Stimulated activated CD4-positive, alpha-beta T cell treated with anti-CD3 and anti-CD28 coated beads, Interleukin-1b, Interleukin-23, amount 100 ng/mL, for 4 hours (primary cell): ENCODE measurements around the gene ST8SIA5.

Experiments used
- DNase-seq, 2 donors: peaks; one replicate each; pipeline ENCODE4 v3.0.0-alpha.2; 2020; ENCODE audit warnings: low read depth in 2 of 2

ST8SIA5 gene

DNA sequence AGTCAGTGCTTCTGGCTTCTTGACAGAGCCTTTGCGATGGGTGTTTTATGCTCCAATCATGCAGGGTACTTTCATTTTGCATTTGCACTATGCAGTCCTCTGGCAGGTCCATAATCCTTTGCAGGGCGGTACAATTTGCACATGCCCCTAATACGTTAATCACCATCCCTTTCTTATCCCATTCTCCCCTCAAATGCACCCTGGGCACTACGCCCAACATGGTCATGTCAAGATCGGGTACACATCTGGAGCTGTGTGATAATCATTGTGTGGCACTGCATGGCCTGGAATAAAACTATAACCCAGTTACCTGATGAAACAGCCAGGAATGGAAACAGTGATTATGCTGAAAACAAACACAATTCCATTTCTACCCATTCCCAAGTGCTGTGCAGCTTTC lies 127.5 kb downstream of the ST8SIA5 start:
- no peak for DNase-seq

DNA sequence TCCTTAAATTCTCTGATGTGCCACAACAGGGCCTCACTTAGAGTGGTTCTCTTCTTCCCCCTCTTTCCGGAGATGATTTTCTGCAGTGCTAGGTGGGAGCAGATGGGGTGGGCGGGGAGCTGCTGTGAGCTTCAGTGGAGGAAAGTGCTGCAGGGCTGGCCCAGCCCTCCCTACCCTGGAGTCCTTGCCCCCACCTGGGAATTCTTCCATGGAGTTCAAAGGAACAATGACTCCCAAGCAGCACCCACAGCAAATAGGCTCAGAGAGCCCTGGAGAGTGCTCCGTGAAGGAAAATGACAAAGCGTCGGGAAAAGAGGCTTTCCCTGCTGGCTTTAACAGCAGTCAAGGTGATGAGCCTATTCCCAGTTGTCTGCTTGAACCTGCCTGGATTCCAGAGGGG lies 128.6 kb downstream of the ST8SIA5 start:
- DNase-seq, result no peak

DNA sequence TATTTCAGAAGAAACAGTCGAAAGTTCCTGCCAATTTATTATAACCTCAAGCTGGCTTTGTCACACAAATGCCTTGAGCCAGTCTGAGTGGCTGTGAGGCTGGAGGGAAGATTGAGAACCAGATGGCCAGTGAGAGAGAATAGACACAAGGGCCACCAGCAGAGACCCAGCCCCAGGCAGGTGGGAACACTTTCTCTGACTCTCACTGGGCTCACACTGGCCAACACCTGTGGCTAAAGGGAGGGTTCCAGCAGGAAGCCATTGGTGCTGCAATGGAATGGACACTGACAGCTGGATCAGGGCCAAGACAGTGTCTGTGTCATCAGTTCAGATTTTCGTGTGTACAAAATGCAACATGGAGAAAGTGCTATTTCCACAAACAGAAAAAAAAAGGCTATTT lies 129.7 kb downstream of the ST8SIA5 start:
- DNase-seq, result no peak

DNA sequence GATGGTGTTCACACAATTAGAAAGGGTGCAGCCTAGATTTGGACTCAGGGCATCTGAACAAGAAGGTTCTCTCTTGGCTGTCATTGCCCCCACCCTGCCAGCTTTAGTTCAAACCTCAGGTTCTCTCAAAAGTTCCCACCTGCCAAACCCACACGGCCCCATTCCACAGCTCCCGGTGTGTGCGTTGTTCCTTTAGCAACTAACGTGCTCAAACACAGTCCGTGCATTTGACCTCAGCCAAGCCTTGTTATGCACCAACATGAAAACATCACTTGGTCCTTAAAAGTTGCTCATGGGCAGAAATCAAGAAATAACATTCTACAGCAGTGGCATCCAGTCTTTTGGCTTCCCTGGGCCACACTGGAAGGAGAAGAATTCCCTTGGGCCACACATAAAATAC lies 131.8 kb downstream of the ST8SIA5 start:
- no peak for DNase-seq

DNA sequence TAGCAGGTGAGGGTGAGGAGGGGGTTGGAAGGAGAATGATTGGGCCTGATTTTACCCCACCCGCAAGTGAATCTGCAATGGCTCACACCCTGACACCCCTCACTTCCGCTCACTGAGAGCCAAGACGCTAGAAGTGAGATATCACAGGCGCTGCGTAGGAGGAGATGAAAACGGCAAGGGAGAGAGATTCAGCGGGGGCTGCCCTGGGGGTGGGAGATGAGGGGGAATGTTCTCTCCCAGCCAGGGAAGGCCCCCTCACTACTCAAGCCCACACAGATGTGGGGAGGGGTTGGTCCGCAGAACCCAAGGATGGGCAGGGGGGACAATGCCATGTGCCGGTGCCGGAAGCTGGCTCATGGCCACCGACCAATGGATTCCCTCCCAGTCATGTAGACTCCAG lies 132.7 kb downstream of the ST8SIA5 start:
- DNase-seq, result peak in 1 of 2 donors; percentile 37

DNA sequence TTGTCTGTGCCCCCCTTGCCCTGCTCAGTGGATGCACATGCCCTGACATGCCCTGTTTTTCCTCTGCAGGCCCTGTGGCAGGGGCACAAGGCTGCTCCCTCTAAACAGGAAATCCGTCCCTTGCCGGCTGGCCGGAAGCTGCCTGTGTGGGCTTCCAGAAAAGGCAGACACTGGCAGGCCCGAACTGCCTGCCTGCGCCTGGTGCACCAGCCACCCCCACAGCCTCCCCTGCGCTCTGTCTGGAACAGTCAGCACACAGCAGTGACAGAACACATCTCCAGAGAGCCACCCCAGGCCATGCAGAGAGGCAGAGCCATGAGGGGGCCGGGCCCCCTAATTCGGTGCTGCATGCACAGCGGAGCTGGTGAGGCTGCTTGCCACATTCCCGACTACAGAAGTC lies 133.3 kb downstream of the ST8SIA5 start:
- DNase-seq, result no peak

DNA sequence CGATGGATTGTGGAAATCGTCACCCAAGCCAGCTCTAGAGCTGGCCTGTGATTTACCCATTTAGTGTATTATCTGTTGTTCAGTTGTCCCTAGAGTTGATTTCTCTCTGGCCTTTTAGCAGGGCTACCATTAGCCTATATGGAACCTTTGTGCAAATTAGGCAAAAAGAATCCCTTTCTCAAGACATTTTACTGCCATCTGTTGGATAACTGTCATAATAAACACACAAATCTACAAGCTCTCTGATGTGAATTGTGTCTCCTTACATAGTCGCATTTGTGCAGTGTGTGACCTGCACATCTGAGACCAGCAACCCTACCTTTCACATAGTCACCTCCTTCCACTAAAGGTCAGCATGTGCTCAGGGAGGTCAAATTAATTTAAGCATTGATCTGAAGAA lies 133.9 kb downstream of the ST8SIA5 start:
- no peak for DNase-seq

DNA sequence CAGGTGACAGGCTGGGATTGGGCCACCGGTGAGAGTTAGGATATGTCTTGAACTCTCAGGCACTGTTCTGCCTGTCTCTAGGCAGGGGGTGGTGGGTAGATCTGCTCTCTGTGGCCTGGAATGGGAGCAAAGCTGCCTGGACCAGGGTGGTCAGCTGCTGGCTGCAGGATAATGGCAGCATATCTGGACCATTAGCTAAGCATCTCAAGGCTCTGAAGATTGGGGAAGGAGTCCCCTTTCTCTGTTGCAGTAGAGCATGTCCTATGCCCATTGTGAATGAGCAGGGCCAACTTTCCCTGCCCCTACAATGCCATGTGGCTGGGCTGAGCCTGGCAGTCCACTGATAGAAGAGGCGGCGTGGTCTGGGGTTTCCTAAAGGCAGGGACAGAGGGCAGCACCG lies 134.4 kb downstream of the ST8SIA5 start:
- DNase-seq, result no peak

DNA sequence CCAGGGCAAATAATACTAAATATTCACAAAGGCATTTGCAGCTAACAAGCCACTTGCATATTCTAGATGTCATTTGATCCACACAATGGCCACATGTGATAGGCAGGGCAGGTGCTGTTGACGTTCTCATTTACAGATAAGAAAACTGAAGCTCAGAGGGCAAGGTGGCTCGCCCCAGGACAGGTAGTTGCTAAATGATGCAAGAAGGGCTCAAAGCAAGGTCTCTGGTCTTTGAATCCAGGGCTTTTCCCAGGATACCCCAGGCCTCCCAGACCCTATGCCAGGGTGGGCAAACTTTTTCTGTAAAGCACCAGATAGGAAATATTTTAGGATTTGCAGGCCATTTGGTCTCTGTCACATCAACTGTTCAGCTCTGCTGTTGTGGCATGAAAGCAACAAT lies 135.0 kb downstream of the ST8SIA5 start:
- no peak for DNase-seq

DNA sequence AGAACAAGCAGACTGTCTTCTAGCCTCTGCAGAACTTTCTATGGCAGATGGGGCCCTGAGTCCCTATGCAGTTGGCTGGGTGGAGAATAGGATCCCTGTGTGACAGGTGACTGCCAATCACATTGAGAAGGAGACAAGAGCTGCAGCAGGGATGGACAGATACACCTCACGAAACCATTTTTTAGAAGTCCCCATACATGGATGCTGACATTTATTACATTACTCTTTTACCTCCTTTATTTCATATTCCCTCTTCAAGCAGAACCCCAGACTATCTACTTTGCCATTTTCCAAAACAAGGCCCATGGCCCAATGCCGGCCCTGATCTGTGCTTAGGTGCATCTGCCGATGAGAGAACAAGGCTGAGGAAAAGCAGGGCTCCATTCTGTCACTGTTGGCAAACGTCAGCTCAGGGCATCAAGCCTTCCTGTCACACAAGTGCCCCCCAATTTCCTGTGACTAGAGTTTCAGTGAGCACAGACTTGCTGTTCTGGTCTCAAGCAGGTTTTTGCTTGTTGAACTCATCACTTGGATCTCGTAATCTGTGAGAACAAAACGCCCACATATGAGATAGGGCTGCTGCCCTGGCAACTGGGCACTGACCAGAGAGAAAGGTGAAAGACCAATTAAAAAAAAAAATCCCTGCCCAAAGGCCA lies 135.6 kb downstream of the ST8SIA5 start:
- no peak for DNase-seq

DNA sequence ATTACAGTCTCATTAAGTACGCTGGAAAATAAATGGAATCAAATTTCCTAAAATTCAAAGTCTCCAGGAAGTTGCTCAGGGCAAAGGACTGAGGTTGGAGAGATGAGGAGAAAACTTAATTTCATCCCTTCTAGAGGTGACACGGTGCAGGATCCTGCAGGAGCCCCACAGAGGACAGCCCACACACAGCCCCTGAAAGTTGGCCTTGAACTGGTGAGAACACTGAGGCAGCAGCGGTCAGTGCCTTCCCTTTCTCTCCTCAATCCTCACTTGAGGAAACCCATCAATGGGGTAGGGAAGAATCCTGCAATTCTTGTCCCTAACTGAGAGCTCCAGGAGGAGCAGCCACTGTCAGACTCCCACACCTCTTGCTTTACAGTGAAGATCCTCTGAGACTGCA lies 137.3 kb downstream of the ST8SIA5 start:
- no peak for DNase-seq
